Cardiac septum (tissue), 1 donor: ENCODE measurements around the gene GNAS-AS1. TPM values are rescaled to one million over a fixed set of nuclear protein-coding genes. Genes with fewer than 3 reads are reported as not detected.

Experiments
- microRNA-seq: library from miRNA; unstranded; fragments of <30 nt; microRNA quantifications from one replicate; pipeline ENCODE4 v1.2.0, GENCODE V29; 2020
- total RNA-seq: library from RNA; stranded (reverse); fragmentation: NEBNext Ultra II Directional; extraction: Animal tissue kit (Norgen Biotek cat#: 25700); gene quantifications from one replicate; pipeline ENCODE4 v1.2.1, GENCODE V29; 2021
- donor health status: DM: no; HTN: no; CAD: no.

The GNAS-AS1 gene
- total RNA-seq, 1 donor from 2014 or later: 0.75 TPM

Small RNAs within 50 kb of the gene (microRNA-seq; reads per million reads assigned to microRNA genes)
- not detected for gene MIR298

Other genes with a start within 250 kb of the GNAS-AS1 start
- 33.1 TPM for gene STX16, start 199.6 kb downstream of the GNAS-AS1 start, total RNA-seq
- gene NPEPL1, start 158.1 kb downstream of the GNAS-AS1 start, total RNA-seq: 31.5 TPM
- gene GNAS, start 1.8 kb upstream of the GNAS-AS1 start, total RNA-seq: 1,579 TPM
- 34.7 TPM for gene NELFCD, start 130.4 kb upstream of the GNAS-AS1 start, total RNA-seq
- 157 TPM for gene CTSZ, start 156.4 kb upstream of the GNAS-AS1 start, total RNA-seq
- gene TUBB1, start 168.5 kb upstream of the GNAS-AS1 start, total RNA-seq: 0.54 TPM
- 123 TPM for gene ATP5F1E, start 181.4 kb upstream of the GNAS-AS1 start, total RNA-seq
- 41.4 TPM for gene PRELID3B, start 191.9 kb upstream of the GNAS-AS1 start, total RNA-seq